ENCODE data around the gene C9orf50. TPM values are rescaled to one million over a fixed set of nuclear protein-coding genes. Genes with fewer than 3 reads are reported as not detected.

The C9orf50 gene
- total and polyA plus RNA-seq, 5 donors from 2014 or later, result not detected

DNA sequence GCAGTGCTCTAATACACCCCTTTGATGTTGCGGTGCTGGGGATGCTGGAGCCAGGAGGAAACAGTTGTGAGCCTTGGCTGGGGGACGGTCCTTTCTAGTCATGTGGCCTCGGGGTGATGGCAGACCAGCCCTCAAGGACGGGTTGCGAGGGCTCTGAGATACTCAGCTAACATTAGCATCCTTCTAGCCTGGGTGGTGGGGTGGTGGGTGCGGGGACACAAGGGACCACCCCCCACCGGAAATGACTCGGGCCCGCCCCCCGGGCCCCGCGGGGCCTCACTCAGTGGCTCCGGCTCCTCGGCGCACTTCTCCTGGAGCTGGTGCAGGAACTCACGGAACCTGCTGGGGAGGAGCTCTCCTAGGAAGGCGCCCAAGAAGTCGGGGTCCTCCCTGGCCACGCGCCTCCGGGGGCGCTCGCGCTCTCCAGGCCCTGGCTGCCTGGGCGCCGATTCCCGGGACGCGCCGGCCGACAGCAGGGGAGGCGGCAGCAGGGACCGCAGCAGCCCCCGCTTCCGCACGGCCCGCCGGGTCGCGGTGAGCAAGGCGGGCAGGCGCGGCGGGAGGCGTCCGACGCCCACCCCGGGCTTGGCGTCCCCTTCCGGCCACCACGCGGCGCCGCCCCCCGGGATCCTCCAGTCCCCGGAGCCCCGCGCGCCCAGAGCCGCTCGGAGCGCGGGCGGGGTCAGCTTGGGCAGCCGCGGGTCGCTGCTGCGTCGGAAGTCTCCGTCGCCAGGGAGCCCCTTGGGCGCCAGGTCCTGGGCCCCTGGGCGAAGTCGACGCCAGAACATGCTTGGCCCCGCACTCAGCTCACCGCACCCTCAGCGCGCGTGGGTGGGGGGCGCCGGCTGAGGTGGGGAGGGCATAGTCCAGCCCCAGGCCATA lies 873 bp downstream of the C9orf50 start:
- H3K27me3 Mint-ChIP-seq, result peaks cover 67% of the 10 kb centered on the region

GRCh38 chr9:129617167-129617566 lies 3.7 kb downstream of the C9orf50 start:
- Histone ChIP-seq H3K27ac (ENCODE audit: insufficient read depth, low read length, poor library complexity, severe bottlenecking) (no peak overlapping the region), H3K36me3 (ENCODE audit: control insufficient read depth, insufficient read depth, low read length) (no peaks in the 10 kb centered on the region), H3K4me1 (ENCODE audit: control insufficient read depth, insufficient read depth, low read length, poor library complexity, severe bottlenecking) (peaks cover 10% of the 10 kb centered on the region), H3K27me3 (ENCODE audit: control insufficient read depth, insufficient read depth, low read length) (peaks cover 9% of the 10 kb centered on the region), H3K4me3 (ENCODE audit: low read depth, low read length) (no peak overlapping the region), H3K9me3 (ENCODE audit: control insufficient read depth in 2 of 2, low read length in 2 of 2) (no peaks in the 10 kb centered on the region)
- Mint-ChIP-seq H3K27me3 (peaks cover 49% of the 10 kb centered on the region), H3K27ac (no peak overlapping the region), H3K4me1 (peaks cover 3 to 12% (median 6%) of the 10 kb centered on the region in 4 donors), H3K36me3 (peaks cover 4% of the 10 kb centered on the region), H3K4me3 (peak overlapping the region in 1 of 4 donors; percentile 23), H3K9me3 (peaks cover 0 to 1% (median 0%) of the 10 kb centered on the region in 7 donors)
- ATAC-seq (ENCODE audit: low read depth in 2 of 2) (no peak), DNase-seq (peak in 1 of 3 donors; percentile 52)

More for the DNA sequence above, 873 bp downstream of the C9orf50 start:
- Mint-ChIP-seq H3K4me1 (peaks cover 10 to 27% (median 19%) of the 10 kb centered on the region in 4 donors), H3K9me3 (peaks cover 0 to 3% (median 0%) of the 10 kb centered on the region in 7 donors), H3K36me3 (peaks cover 4% of the 10 kb centered on the region), H3K27ac (no peak overlapping the region), H3K4me3 (peak overlapping the region in 2 of 4 donors; percentile 53 to 55)
- DNase-seq (no peak), ATAC-seq (ENCODE audit: low read depth in 2 of 2) (no peak)
- no peaks in the 10 kb centered on the region for H3K36me3 ChIP-seq (ENCODE audit: control insufficient read depth, insufficient read depth, low read length)
- peaks cover 9% of the 10 kb centered on the region for H3K27me3 ChIP-seq (ENCODE audit: control insufficient read depth, insufficient read depth, low read length)
- no peak overlapping the region for H3K27ac ChIP-seq (ENCODE audit: insufficient read depth, low read length, poor library complexity, severe bottlenecking)
- H3K4me1 ChIP-seq (ENCODE audit: control insufficient read depth, insufficient read depth, low read length, poor library complexity, severe bottlenecking), result peaks cover 19% of the 10 kb centered on the region
- no peaks in the 10 kb centered on the region for H3K9me3 ChIP-seq (ENCODE audit: control insufficient read depth in 2 of 2, low read length in 2 of 2)
- H3K4me3 ChIP-seq (ENCODE audit: low read depth, low read length), result no peak overlapping the region

GRCh38 chr9:129615407-129616285 lies 5.3 kb downstream of the C9orf50 start:
- peaks cover 4% of the 10 kb centered on the region for H3K36me3 Mint-ChIP-seq
- H3K9me3 Mint-ChIP-seq, result peaks cover 0 to 1% (median 0%) of the 10 kb centered on the region in 7 donors
- H3K4me3 Mint-ChIP-seq, result no peak overlapping the region
- DNase-seq, result no peak
- Histone ChIP-seq H3K27ac (ENCODE audit: insufficient read depth, low read length, poor library complexity, severe bottlenecking) (no peak overlapping the region), H3K27me3 (ENCODE audit: control insufficient read depth, insufficient read depth, low read length) (peaks cover 4% of the 10 kb centered on the region), H3K4me1 (ENCODE audit: control insufficient read depth, insufficient read depth, low read length, poor library complexity, severe bottlenecking) (peaks cover 17% of the 10 kb centered on the region), H3K9me3 (ENCODE audit: control insufficient read depth in 2 of 2, low read length in 2 of 2) (no peaks in the 10 kb centered on the region), H3K36me3 (ENCODE audit: control insufficient read depth, insufficient read depth, low read length) (no peaks in the 10 kb centered on the region), H3K4me3 (ENCODE audit: low read depth, low read length) (no peak overlapping the region)
- H3K27ac Mint-ChIP-seq, result no peak overlapping the region
- no peak for ATAC-seq (ENCODE audit: low read depth in 2 of 2)
- peaks cover 34% of the 10 kb centered on the region for H3K27me3 Mint-ChIP-seq
- peaks cover 3 to 13% (median 6%) of the 10 kb centered on the region in 4 donors for H3K4me1 Mint-ChIP-seq

GRCh38 chr9:129614932-129615331 lies 6.0 kb downstream of the C9orf50 start:
- H3K9me3 Mint-ChIP-seq, result peaks cover 0 to 1% (median 0%) of the 10 kb centered on the region in 7 donors
- Histone ChIP-seq H3K36me3 (ENCODE audit: control insufficient read depth, insufficient read depth, low read length) (no peaks in the 10 kb centered on the region), H3K9me3 (ENCODE audit: control insufficient read depth in 2 of 2, low read length in 2 of 2) (no peaks in the 10 kb centered on the region), H3K4me1 (ENCODE audit: control insufficient read depth, insufficient read depth, low read length, poor library complexity, severe bottlenecking) (peaks cover 12% of the 10 kb centered on the region), H3K27me3 (ENCODE audit: control insufficient read depth, insufficient read depth, low read length) (peaks cover 3% of the 10 kb centered on the region), H3K4me3 (ENCODE audit: low read depth, low read length) (no peak overlapping the region), H3K27ac (ENCODE audit: insufficient read depth, low read length, poor library complexity, severe bottlenecking) (no peak overlapping the region)
- H3K27ac Mint-ChIP-seq, result no peak overlapping the region
- H3K27me3 Mint-ChIP-seq, result peaks cover 35% of the 10 kb centered on the region
- H3K4me1 Mint-ChIP-seq, result peaks cover 3 to 13% (median 7%) of the 10 kb centered on the region in 4 donors
- DNase-seq, result no peak
- peaks cover 4% of the 10 kb centered on the region for H3K36me3 Mint-ChIP-seq
- H3K4me3 Mint-ChIP-seq, result no peak overlapping the region
- ATAC-seq (ENCODE audit: low read depth in 2 of 2), result no peak

GRCh38 chr9:129613520-129614175 lies 7.3 kb downstream of the C9orf50 start:
- Mint-ChIP-seq H3K9me3 (no peaks in the 10 kb centered on the region), H3K4me1 (peaks cover 0 to 15% (median 6%) of the 10 kb centered on the region in 4 donors), H3K27me3 (peaks cover 29% of the 10 kb centered on the region), H3K4me3 (peak overlapping the region in 2 of 4 donors; percentile 2 to 49), H3K36me3 (no peaks in the 10 kb centered on the region), H3K27ac (no peak overlapping the region)
- ATAC-seq (ENCODE audit: low read depth in 2 of 2) (no peak), DNase-seq (no peak)
- Histone ChIP-seq H3K27me3 (ENCODE audit: control insufficient read depth, insufficient read depth, low read length) (no peaks in the 10 kb centered on the region), H3K4me3 (ENCODE audit: low read depth, low read length) (no peak overlapping the region), H3K27ac (ENCODE audit: insufficient read depth, low read length, poor library complexity, severe bottlenecking) (no peak overlapping the region), H3K9me3 (ENCODE audit: control insufficient read depth in 2 of 2, low read length in 2 of 2) (no peaks in the 10 kb centered on the region), H3K4me1 (ENCODE audit: control insufficient read depth, insufficient read depth, low read length, poor library complexity, severe bottlenecking) (peaks cover 15% of the 10 kb centered on the region), H3K36me3 (ENCODE audit: control insufficient read depth, insufficient read depth, low read length) (no peaks in the 10 kb centered on the region)

GRCh38 chr9:129612815-129613519 lies 7.9 kb downstream of the C9orf50 start:
- H3K9me3 Mint-ChIP-seq, result no peaks in the 10 kb centered on the region
- H3K4me3 Mint-ChIP-seq, result no peak overlapping the region
- no peaks in the 10 kb centered on the region for H3K9me3 ChIP-seq (ENCODE audit: control insufficient read depth in 2 of 2, low read length in 2 of 2)
- no peaks in the 10 kb centered on the region for H3K36me3 ChIP-seq (ENCODE audit: control insufficient read depth, insufficient read depth, low read length)
- H3K27me3 Mint-ChIP-seq, result peaks cover 22% of the 10 kb centered on the region
- DNase-seq, result no peak
- no peak overlapping the region for H3K27ac Mint-ChIP-seq
- H3K4me3 ChIP-seq (ENCODE audit: low read depth, low read length), result no peak overlapping the region
- peaks cover 0 to 22% (median 6%) of the 10 kb centered on the region in 4 donors for H3K4me1 Mint-ChIP-seq
- H3K36me3 Mint-ChIP-seq, result no peaks in the 10 kb centered on the region
- no peak for ATAC-seq (ENCODE audit: low read depth in 2 of 2)
- no peaks in the 10 kb centered on the region for H3K27me3 ChIP-seq (ENCODE audit: control insufficient read depth, insufficient read depth, low read length)
- H3K4me1 ChIP-seq (ENCODE audit: control insufficient read depth, insufficient read depth, low read length, poor library complexity, severe bottlenecking), result peaks cover 15% of the 10 kb centered on the region
- H3K27ac ChIP-seq (ENCODE audit: insufficient read depth, low read length, poor library complexity, severe bottlenecking), result no peak overlapping the region

DNA sequence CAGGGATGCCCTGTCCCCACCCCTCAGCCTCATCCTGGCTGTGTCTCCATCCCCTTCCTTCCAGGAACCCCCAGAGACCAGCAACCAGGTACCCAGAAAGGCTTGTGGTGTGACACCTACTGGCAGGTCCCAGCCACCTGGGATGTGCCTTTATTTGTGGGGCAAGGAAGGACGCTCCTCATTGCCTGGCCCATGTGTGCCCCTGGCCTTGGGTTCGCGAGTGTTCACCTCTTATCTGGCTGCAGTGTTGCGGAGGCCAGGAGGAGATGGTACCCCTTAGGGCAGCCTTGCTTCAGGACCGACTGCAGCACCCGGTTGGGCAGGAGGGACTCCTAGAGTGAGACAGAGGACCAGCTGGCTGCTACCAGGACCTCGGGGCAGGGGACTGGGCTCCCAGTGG lies 8.8 kb downstream of the C9orf50 start:
- Mint-ChIP-seq H3K4me1 (peaks cover 0 to 28% (median 12%) of the 10 kb centered on the region in 4 donors), H3K4me3 (peak overlapping the region in 2 of 4 donors; percentile 47 to 61), H3K36me3 (no peaks in the 10 kb centered on the region), H3K27ac (no peak overlapping the region), H3K27me3 (peaks cover 13% of the 10 kb centered on the region), H3K9me3 (no peaks in the 10 kb centered on the region)
- Histone ChIP-seq H3K4me1 (ENCODE audit: control insufficient read depth, insufficient read depth, low read length, poor library complexity, severe bottlenecking) (peaks cover 22% of the 10 kb centered on the region), H3K4me3 (ENCODE audit: low read depth, low read length) (no peak overlapping the region), H3K9me3 (ENCODE audit: control insufficient read depth in 2 of 2, low read length in 2 of 2) (no peaks in the 10 kb centered on the region), H3K27me3 (ENCODE audit: control insufficient read depth, insufficient read depth, low read length) (no peaks in the 10 kb centered on the region), H3K36me3 (ENCODE audit: control insufficient read depth, insufficient read depth, low read length) (no peaks in the 10 kb centered on the region), H3K27ac (ENCODE audit: insufficient read depth, low read length, poor library complexity, severe bottlenecking) (no peak overlapping the region)
- DNase-seq, result no peak
- no peak for ATAC-seq (ENCODE audit: low read depth in 2 of 2)
